Calu3 (cell line): ENCODE results near the gene MORN5. TPM values are rescaled to one million over a fixed set of nuclear protein-coding genes. Genes with fewer than 3 reads are reported as not detected.
A peak's percentile ranks its signal among the peaks of the same experiment; 100 is the strongest.

Source experiments
- BruUV-seq: library from RNA; stranded (reverse); fragments of 400-500 nt; replicated peaks from 2 replicates; lab custom pipeline; 2021; lab: Mats Ljungman, UMichigan
- CTCF ChIA-PET: fragments of 300-600 bp; sonication (Branson Sonifier 250); formaldehyde crosslinking; loops from one replicate; lab custom pipeline; 2022; ENCODE audit warnings: antibody characterized with exemption; lab: Charles Lee
- DNase-seq: peaks from one replicate; pipeline ENCODE4 v3.0.0; 2022
- H3K27ac Mint-ChIP-seq: one replicate; pipeline ENCODE4 v1.8.0; 2022; ENCODE audit warnings: mixed read lengths; ENCODE audit not compliant: unreplicated experiment
- H3K27me3 Mint-ChIP-seq: one replicate; pipeline ENCODE4 v1.8.0; 2022; ENCODE audit warnings: mixed read lengths; ENCODE audit not compliant: unreplicated experiment
- H3K36me3 Mint-ChIP-seq: one replicate; pipeline ENCODE4 v1.8.0; 2022; ENCODE audit warnings: mild to moderate bottlenecking, moderate library complexity, mixed read lengths; ENCODE audit not compliant: insufficient read depth, unreplicated experiment
- H3K4me1 Mint-ChIP-seq: one replicate; pipeline ENCODE4 v1.8.0; 2022; ENCODE audit warnings: mild to moderate bottlenecking, low read depth, mixed read lengths; ENCODE audit not compliant: unreplicated experiment
- H3K4me3 Mint-ChIP-seq: one replicate; pipeline ENCODE4 v1.8.0; 2022; ENCODE audit warnings: mild to moderate bottlenecking, low read depth, moderate library complexity, mixed read lengths; ENCODE audit not compliant: unreplicated experiment
- H3K9me3 Mint-ChIP-seq: one replicate; pipeline ENCODE4 v1.8.0; 2022; ENCODE audit warnings: low read depth, mixed read lengths; ENCODE audit not compliant: unreplicated experiment
- intact Hi-C: fragments of 100-400 bp; cut with micrococcal nuclease; formaldehyde crosslinking; loops from one replicate; pipeline ENCODE4 v1.10.0; 2022; ENCODE audit not compliant: unreplicated experiment
- total RNA-seq: library from RNA; stranded (reverse); gene quantifications from 2 replicates; pipeline ENCODE4 v1.2.3, GENCODE V29; 2022
- TF ChIP-seq, protein P1 (sequence below): fragments of 200-600 bp; IDR thresholded peaks from one replicate; pipeline ENCODE4 v1.8.0; 2022; ENCODE audit warnings: antibody characterized with exemption; ENCODE audit not compliant: unreplicated experiment

MORN5 gene
- total RNA-seq, 1 experiment from 2014 or later = not detected

DNA sequence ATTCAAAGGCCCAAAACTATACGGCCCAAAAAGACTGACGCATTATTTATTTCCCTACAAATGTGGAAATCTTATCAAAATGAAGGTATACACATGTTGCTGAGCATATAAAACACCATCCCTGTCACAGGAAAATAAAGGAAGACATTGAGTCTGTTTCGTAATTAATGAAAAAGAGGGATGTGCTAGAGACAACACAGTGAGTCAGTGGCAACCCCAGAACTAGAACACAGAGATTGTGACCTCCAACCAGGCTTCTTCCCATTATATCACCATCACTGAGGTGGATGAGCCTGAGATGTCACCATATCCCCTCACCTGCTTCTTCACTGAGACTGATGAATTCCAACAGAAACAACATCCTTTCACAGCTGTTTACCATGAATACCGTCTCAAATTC, 3.9 kb upstream of the MORN5 start:
- peaks cover 9% of the 10 kb centered on the region for H3K27me3 Mint-ChIP-seq
- BruUV-seq = no TSS peak
- DNase-seq = no peak
- H3K36me3 Mint-ChIP-seq = peaks cover 12% of the 10 kb centered on the region
- TF ChIP-seq, protein P1, sequence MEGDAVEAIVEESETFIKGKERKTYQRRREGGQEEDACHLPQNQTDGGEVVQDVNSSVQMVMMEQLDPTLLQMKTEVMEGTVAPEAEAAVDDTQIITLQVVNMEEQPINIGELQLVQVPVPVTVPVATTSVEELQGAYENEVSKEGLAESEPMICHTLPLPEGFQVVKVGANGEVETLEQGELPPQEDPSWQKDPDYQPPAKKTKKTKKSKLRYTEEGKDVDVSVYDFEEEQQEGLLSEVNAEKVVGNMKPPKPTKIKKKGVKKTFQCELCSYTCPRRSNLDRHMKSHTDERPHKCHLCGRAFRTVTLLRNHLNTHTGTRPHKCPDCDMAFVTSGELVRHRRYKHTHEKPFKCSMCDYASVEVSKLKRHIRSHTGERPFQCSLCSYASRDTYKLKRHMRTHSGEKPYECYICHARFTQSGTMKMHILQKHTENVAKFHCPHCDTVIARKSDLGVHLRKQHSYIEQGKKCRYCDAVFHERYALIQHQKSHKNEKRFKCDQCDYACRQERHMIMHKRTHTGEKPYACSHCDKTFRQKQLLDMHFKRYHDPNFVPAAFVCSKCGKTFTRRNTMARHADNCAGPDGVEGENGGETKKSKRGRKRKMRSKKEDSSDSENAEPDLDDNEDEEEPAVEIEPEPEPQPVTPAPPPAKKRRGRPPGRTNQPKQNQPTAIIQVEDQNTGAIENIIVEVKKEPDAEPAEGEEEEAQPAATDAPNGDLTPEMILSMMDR = no peak
- CTCF ChIA-PET = no interaction called here
- no peak overlapping the region for H3K27ac Mint-ChIP-seq
- intact Hi-C loops = no loop called here
- peaks cover 8% of the 10 kb centered on the region for H3K4me1 Mint-ChIP-seq
- H3K9me3 Mint-ChIP-seq = no peaks in the 10 kb centered on the region
- no peak overlapping the region for H3K4me3 Mint-ChIP-seq

DNA sequence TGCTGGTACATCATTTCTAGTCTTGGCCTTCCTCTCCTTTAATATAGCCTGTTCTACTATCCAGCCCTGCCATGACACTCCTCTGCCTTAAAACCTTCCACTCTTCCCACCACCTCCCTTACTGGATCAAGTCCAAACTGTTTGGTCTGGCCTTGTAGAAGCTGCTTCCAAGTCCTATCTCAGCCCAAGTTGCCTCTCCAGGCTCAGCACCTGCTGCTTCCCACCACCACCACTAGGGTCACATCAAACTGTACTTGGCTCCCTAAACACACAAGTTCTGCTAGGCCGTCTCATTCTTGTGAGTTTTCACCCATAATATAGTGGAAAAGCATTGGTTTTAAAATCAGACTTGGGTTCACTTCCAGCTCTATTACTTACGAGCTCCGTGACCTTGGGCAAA, 1.5 kb upstream of the MORN5 start:
- H3K27ac Mint-ChIP-seq = no peak overlapping the region
- CTCF ChIA-PET = no interaction called here
- TF ChIP-seq, protein P1 = no peak
- no TSS peak for BruUV-seq
- no peak for DNase-seq
- no peaks in the 10 kb centered on the region for H3K9me3 Mint-ChIP-seq
- peaks cover 8% of the 10 kb centered on the region for H3K4me1 Mint-ChIP-seq
- peaks cover 12% of the 10 kb centered on the region for H3K36me3 Mint-ChIP-seq
- peaks cover 33% of the 10 kb centered on the region for H3K27me3 Mint-ChIP-seq
- intact Hi-C loops = no loop called here
- no peak overlapping the region for H3K4me3 Mint-ChIP-seq

DNA sequence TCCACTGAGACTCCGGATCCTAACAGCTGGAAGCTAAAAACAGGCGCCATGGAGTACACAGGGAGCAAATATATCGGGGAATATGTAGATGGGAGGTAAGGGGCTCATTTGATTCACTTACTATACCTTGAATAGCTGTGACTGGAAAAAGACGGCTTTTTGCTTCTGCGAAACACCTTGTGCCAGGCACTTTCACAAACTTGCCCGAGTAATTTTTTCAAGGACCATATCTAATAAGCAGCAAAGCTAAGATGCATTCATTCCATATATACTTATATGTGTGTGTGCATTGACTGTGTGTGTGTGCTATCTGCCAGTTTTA, 178 bp downstream of the MORN5 start:
- intact Hi-C loops = no loop called here
- peak overlapping the region; percentile 97 for H3K27ac Mint-ChIP-seq
- peaks cover 12% of the 10 kb centered on the region for H3K36me3 Mint-ChIP-seq
- BruUV-seq = no TSS peak
- DNase-seq = no peak
- CTCF ChIA-PET = interaction anchor here (0.5 kb wide), 1 partner anchor 672 kb away, joined by 6 read pairs; no protein-coding TSS in a partner anchor
- H3K27me3 Mint-ChIP-seq = peaks cover 50% of the 10 kb centered on the region
- H3K9me3 Mint-ChIP-seq = no peaks in the 10 kb centered on the region
- TF ChIP-seq, protein P1 = no peak
- peaks cover 8% of the 10 kb centered on the region for H3K4me1 Mint-ChIP-seq
- H3K4me3 Mint-ChIP-seq = peak overlapping the region; percentile 99

DNA sequence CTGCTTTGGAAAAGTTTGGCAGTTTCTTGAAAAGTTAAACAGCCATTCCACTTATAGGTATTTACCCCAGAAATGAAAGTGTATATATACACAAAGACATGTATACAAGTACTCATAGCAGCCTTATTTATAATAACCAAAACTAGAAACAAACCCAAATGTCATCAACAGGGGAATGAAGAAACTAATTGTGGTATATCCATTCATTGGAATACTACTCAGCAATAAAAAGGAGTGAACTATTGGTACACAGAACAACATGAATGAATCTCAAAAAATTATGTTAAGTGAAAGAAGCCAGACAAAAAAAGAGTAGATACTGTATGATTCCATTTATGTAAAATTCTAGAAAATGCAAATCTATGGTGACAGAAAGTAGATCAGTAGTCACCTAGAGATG, 2.7 kb downstream of the MORN5 start:
- TF ChIP-seq, protein P1 = no peak
- no peaks in the 10 kb centered on the region for H3K9me3 Mint-ChIP-seq
- CTCF ChIA-PET = no interaction called here
- no peak for DNase-seq
- H3K27me3 Mint-ChIP-seq = peaks cover 72% of the 10 kb centered on the region
- no peak overlapping the region for H3K27ac Mint-ChIP-seq
- intact Hi-C loops = no loop called here
- H3K36me3 Mint-ChIP-seq = peaks cover 12% of the 10 kb centered on the region
- H3K4me1 Mint-ChIP-seq = peaks cover 8% of the 10 kb centered on the region
- no peak overlapping the region for H3K4me3 Mint-ChIP-seq
- no TSS peak for BruUV-seq
